Hair follicular keratinocyte (primary cell): ENCODE data around the gene G6PC3. TPM values are rescaled to one million over a fixed set of nuclear protein-coding genes. Genes with fewer than 3 reads are reported as not detected.

Source experiments
- total RNA-seq: library from RNA; depleted of rRNA; stranded (reverse); fragments of >200 nt; gene quantifications from 2 replicates; pipeline ENCODE4 v1.2.3, GENCODE V29; 2015

The G6PC3 gene, protein sequence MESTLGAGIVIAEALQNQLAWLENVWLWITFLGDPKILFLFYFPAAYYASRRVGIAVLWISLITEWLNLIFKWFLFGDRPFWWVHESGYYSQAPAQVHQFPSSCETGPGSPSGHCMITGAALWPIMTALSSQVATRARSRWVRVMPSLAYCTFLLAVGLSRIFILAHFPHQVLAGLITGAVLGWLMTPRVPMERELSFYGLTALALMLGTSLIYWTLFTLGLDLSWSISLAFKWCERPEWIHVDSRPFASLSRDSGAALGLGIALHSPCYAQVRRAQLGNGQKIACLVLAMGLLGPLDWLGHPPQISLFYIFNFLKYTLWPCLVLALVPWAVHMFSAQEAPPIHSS
- total RNA-seq: 36.5 and 42.4 TPM in 2 replicates

DNA sequence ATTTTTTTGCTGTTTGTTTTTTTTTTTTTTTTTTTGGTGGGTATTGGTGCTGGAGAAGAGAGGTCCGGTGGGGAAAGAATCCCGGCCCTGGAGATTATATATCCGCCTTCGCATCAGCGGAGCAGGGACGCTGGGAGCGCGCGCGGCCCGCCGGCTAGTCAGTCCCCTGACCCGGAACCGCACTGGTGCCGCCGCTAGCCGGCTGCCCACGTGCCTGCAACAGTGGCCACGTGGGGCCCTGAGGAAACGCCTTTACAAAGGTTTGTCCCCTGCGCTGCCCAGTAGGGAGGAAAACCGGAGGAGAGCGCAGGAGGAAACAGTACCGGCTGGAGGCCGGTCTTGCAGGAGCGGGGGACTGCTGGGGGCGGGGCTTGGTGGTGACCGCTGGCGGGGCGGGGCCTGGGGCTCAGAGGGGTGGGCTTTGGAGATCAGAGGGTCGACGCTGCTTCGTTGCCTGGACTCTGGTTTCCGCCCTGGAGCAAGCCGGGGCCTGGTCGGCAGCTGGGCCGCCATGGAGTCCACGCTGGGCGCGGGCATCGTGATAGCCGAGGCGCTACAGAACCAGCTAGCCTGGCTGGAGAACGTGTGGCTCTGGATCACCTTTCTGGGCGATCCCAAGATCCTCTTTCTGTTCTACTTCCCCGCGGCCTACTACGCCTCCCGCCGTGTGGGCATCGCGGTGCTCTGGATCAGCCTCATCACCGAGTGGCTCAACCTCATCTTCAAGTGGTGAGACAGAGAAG lies at the start of gene G6PC3:
Gene G6PC3, plus strand, starts transcription at position 281 of the 743 bp plus-strand sequence. Its CDS starts 231 bp downstream, at position 512.

DNA sequence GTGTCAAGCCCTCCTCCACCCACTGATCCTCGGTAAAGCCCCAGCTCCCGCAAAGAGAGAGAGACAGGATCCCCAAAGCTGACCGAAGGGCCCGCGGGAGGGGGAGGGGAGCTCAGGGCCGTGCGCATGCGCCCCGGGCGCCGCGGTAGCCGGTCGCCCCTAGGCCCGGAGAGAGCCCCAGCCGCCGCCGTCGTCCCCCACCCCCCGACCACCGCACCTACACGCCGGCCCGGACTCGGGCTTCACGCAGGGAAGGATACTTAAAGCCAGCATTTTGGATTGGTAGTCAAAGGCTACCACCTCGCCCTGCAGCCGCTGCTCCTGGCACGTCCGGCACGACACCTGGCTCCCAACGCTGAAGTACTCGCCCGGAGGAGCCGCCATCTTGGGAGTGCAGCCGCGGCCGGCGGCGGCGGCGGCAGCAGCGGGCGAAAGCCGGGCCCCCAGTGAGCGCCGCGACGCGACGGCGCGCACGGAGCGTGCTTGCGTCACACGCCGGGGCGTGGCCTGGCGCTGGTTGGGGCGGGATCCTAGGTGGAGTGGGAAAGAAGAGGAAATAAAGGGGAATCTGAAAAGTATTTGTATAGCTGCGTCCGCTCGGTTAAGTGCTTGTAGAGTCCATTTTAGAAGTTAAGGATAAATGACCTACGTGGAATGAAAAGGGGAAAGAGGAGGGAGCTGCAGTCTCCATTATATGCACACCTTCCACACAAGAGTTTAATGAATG lies 4.2 kb upstream of the G6PC3 start, which contains the start of gene LSM12:
Gene LSM12, minus strand, starts transcription at position 468 of the 727 bp plus-strand sequence. Its CDS starts 84 bp downstream, at position 384.

DNA sequence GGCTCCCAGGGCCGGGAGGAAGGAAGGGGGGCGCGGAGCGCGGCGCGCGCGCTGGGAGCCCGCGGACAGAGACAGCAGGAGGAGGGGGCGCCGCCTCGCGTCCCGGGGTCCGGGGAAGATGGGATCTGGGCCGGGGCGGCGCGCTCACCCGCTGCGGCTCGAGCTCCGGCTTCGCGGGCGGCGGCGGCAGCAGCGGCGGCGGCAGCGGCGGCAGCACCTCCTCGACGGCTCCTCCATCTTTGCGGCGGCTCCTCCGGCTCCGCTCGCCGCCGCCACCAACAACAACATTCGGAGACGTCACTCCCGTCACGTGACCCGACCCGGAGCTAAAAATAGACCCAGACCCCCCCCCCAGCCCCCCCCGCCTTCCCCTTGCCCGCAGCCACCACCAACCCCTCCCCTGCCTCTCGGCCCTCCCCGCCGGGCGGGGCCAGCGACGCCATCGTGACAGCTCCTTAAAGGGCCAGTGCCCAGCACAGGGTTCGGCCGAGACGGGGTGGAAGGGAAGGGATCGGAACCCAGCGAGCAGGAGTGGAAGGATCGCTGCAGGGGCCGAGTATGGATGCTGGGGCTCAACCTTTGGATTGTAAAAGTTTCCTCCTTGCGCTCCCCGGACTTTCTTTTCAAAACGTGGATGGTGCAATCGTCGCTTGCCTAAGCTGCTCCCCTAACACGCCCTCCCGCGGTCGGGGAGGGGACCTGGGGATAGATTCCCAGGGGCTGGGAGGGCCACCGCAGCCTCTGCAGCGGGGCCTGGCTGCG lies 53.0 kb downstream of the G6PC3 start, which contains the start of gene HDAC5:
Gene HDAC5, minus strand, starts transcription at position 286 of the 762 bp plus-strand sequence. CDS start 6,126 bp downstream, outside the sequence.

Other genes starting within 250 kb of the G6PC3 start
- 6.2 and 8.6 TPM in 2 replicates for gene MPP3, start 237.6 kb upstream of the G6PC3 start, total RNA-seq
- not detected in 2 replicates for gene CD300LG, start 223.6 kb upstream of the G6PC3 start, total RNA-seq
- 0.31 and 0.61 TPM in 2 replicates for gene MPP2, start 163.2 kb upstream of the G6PC3 start, total RNA-seq
- 1.6 TPM in 1 of 2 replicates, not detected in the other for gene PPY, start 128.3 kb upstream of the G6PC3 start, total RNA-seq
- gene PYY, start 116.8 kb upstream of the G6PC3 start, total RNA-seq: 0.11 TPM in 1 of 2 replicates, not detected in the other
- gene NAGS, start 66.1 kb upstream of the G6PC3 start, total RNA-seq: 17.1 TPM in 2 replicates
- gene TMEM101, start 55.8 kb upstream of the G6PC3 start, total RNA-seq: 40.8 and 42.8 TPM in 2 replicates
- gene LSM12, start 4.1 kb upstream of the G6PC3 start, total RNA-seq: 55.6 and 59.4 TPM in 2 replicates
- 8.7 and 17.2 TPM in 2 replicates for gene HDAC5, start 52.9 kb downstream of the G6PC3 start, total RNA-seq
- gene HROB, start 71.2 kb downstream of the G6PC3 start, total RNA-seq: 2.8 and 7.8 TPM in 2 replicates
- gene ASB16, start 100.0 kb downstream of the G6PC3 start, total RNA-seq: not detected in 2 replicates
- 18.6 and 21.2 TPM in 2 replicates for gene TMUB2, start 116.2 kb downstream of the G6PC3 start, total RNA-seq
- 47.5 and 55.4 TPM in 2 replicates for gene ATXN7L3, start 129.1 kb downstream of the G6PC3 start, total RNA-seq
- 28.7 and 34.2 TPM in 2 replicates for gene UBTF, start 148.9 kb downstream of the G6PC3 start, total RNA-seq
- not detected in 2 replicates for gene SLC4A1, start 197.4 kb downstream of the G6PC3 start, total RNA-seq
- gene RUNDC3A, start 237.9 kb downstream of the G6PC3 start, total RNA-seq: 2.2 and 4.1 TPM in 2 replicates